Stomach (tissue), 4 donors: ENCODE data around the gene SESN1.

Experiments
- CTCF ChIP-seq, 7 experiments: fragments of 450-650 bp in 4 of 7; fragments of 200-600 bp in 3 of 7; sonication (generic) in 3 of 7; IDR thresholded peaks; one replicate each; pipeline ENCODE4 v1.5.1; 2016 to 2019; ENCODE audit warnings: antibody characterized with exemption in 7 of 7, control low read depth in 2 of 7, mild to moderate bottlenecking in 1 of 7
- EP300 ChIP-seq: sonication (generic); formaldehyde crosslinking; IDR thresholded peaks from one replicate; pipeline ENCODE4 v1.6.1; 2017; ENCODE audit warnings: antibody characterized with exemption
- POLR2A ChIP-seq, 4 donors: fragments of 450-650 bp; IDR thresholded peaks; one replicate each; pipeline ENCODE4 v1.6.1; 2016; ENCODE audit warnings: antibody characterized with exemption in 4 of 4, control low read depth in 2 of 4, mild to moderate bottlenecking in 1 of 4, moderate library complexity in 1 of 4

- TF ChIP-seq CTCF (IDR thresholded peaks at IDR 0.05) (no peak), POLR2A (IDR thresholded peaks at IDR 0.05) (no peak), EP300 (no peak)
These were observed 26.8 kb upstream of the SESN1 start for GRCh38 chr6:109121411-109121810.
